ENCODE data around the gene MYL6. TPM values are rescaled to one million over a fixed set of nuclear protein-coding genes. Genes with fewer than 3 reads are reported as not detected.
"Not testable (repeated sequence)": the region's sequence is repeated elsewhere in the genome, so short reads cannot be mapped to it uniquely, and the experiment has no call there.

The MYL6 gene
- total and polyA plus RNA-seq, 12 donors, result 1,276 to 3,646 (median 1,585) TPM

GRCh38 chr12:56190695-56191155, 32.6 kb downstream of the MYL6 start:
- H3K27ac ChIP-seq, result peak overlapping the region in 4 of 5 donors; percentile 73 to 92 (median 84)
- WGBS, 4 donors, result 17 to 24% (median 21%) methylated on average over 9 of the region's 9 CpGs
- DNase-seq, result no peak
- no peak for TF ChIP-seq CTCF (IDR thresholded peaks at IDR 0.05)
- no peak for TF ChIP-seq POLR2A (IDR thresholded peaks at IDR 0.05)
- H3K27me3 ChIP-seq, result no peaks in the 10 kb centered on the region
- H3K36me3 ChIP-seq (replicated peaks in 1 of 2), result peaks cover 0 to 5% of the 10 kb centered on the region in 2 donors
- H3K9me3 ChIP-seq (replicated peaks in 1 of 3), result no peaks in the 10 kb centered on the region
- peak overlapping the region in 2 of 4 donors; percentile 32 to 88 for H3K4me3 ChIP-seq
- peaks cover 16 to 25% of the 10 kb centered on the region in 2 donors for H3K4me1 ChIP-seq (replicated peaks in 1 of 2)
- intact Hi-C loops (cut with DNase I), result loop anchor here in 1 of 2 donors (5.0 kb wide), 2 partner anchors 37 to 272 kb away; no protein-coding TSS in a partner anchor

GRCh38 chr12:56192582-56192981, 34.4 kb downstream of the MYL6 start:
- intact Hi-C loops (cut with DNase I), result loop anchor here in 1 of 2 donors (5.0 kb wide), 2 partner anchors 35 to 270 kb away; no protein-coding TSS in a partner anchor
- H3K36me3 ChIP-seq (replicated peaks in 1 of 2), result no peaks in the 10 kb centered on the region
- H3K27me3 ChIP-seq, result no peaks in the 10 kb centered on the region
- H3K27ac ChIP-seq, result no peak overlapping the region
- H3K4me1 ChIP-seq (replicated peaks in 1 of 2), result peaks cover 14 to 16% of the 10 kb centered on the region in 2 donors
- no peaks in the 10 kb centered on the region for H3K9me3 ChIP-seq (replicated peaks in 1 of 3)
- H3K4me3 ChIP-seq, result no peak overlapping the region
- no peak for DNase-seq
- TF ChIP-seq CTCF (IDR thresholded peaks at IDR 0.05) (no peak), POLR2A (IDR thresholded peaks at IDR 0.05) (no peak)

GRCh38 chr12:56193025-56193578, 34.9 kb downstream of the MYL6 start:
- 25 to 53% (median 36%) methylated on average over 1 of the region's 1 CpG for WGBS, 4 donors
- intact Hi-C loops (cut with DNase I), result loop anchor here in 1 of 2 donors (5.0 kb wide), 2 partner anchors 34 to 269 kb away; no protein-coding TSS in a partner anchor
- DNase-seq, result peak; percentile 77 to 92 (median 85)

GRCh38 chr12:56196818-56197550, 38.8 kb downstream of the MYL6 start:
- intact Hi-C loops (cut with DNase I); H3K4me3 ChIP-seq; DNase-seq; H3K36me3 ChIP-seq (replicated peaks in 1 of 2); H3K4me1 ChIP-seq (replicated peaks in 1 of 2); H3K27me3 ChIP-seq; H3K9me3 ChIP-seq (replicated peaks in 1 of 3): not testable (repeated sequence)
- 57 to 72% (median 68%) methylated on average over 11 of the region's 11 CpGs for WGBS, 4 donors
- peak overlapping the region in 2 of 5 donors; percentile 38 to 61 for H3K27ac ChIP-seq

More at GRCh38 chr12:56193025-56193578, 34.9 kb downstream of the MYL6 start:
- Histone ChIP-seq H3K9me3 (replicated peaks in 1 of 3) (no peaks in the 10 kb centered on the region), H3K4me3 (no peak overlapping the region), H3K4me1 (replicated peaks in 1 of 2) (peaks cover 9 to 11% of the 10 kb centered on the region in 2 donors), H3K27ac (no peak overlapping the region), H3K27me3 (no peaks in the 10 kb centered on the region), H3K36me3 (replicated peaks in 1 of 2) (no peaks in the 10 kb centered on the region)
- TF ChIP-seq CTCF (IDR thresholded peaks at IDR 0.05), result peak; percentile 83 to 90 (median 88)
- TF ChIP-seq POLR2A (IDR thresholded peaks at IDR 0.05), result no peak
